Islet precursor cell (in vitro differentiated cells): ENCODE data around the gene ASIC3.

Experiments
- DNase-seq: peaks from one replicate; pipeline ENCODE4 v3.0.0-alpha.2; 2018

ASIC3 gene

DNA sequence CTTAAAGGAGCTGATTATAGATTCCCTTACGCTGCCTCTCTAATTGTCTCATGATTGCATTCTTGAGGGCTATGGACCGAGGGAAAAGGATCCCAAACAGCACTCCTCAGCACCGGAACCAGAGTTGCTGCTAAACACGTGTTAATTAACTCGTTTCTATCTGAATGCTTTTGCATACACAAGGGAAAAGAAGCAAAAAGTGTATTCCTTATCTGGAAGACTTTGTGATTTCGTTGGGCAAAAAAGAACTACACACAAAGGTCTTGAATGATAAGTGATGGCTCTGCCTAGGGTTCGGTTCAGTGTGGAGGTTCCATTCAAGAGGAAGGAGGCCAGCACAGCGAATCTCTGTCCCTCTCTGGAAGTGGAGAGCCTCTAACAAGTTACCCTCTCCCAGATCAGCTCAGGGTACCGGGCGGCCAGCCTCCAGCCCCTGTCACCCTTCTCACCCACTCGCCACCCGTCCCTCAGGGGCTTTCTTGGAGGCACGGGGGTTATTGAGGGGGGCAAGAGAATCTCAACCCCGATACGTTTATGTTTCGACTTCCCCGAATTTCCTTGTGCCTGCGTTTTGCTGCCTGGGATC lies 10.5 kb downstream of the ASIC3 start:
- DNase-seq: no peak

DNA sequence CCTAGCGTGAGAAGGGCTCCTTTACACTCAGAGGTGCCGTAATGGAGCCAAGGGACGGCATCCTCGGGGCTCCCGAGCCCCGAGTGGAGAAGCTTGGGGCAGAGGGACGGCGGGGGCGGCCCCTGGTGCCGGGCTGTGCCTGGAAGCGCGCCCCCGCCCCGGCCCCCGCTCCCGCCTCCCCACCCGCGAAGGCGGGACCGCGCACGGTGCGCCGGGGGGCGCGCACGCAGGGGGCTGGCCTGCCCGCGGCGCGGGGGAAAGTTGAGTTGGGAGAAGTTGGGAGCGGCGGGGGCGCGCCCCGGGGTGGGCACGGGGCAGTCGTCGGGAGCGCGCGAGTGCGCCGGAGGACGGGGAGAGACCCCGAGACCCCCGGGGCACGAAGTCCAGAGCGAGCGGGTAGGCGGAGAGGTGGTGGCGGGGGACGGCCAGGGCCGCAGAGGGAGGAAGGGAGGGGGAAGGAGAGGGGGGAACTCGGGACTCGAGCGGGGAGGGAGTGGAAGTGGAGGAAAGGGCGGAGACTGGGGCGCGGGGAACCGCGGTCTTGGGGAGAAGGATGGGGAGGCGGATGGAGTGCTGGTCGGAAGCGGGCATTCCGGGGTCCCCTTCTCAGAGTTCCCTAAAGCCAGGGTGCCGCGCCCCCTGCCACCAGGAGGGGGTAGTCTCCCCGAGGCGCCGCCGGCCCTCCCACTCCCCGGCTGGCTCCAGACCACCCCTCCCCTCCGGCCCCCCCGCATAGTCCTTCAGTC lies 11.2 kb downstream of the ASIC3 start, which contains the start of gene SLC4A2:
TSS of gene SLC4A2 (plus strand) at position 223 of the 746 bp plus-strand sequence. CDS start 2,399 bp downstream, outside the sequence.
- DNase-seq: peak; percentile 79

DNA sequence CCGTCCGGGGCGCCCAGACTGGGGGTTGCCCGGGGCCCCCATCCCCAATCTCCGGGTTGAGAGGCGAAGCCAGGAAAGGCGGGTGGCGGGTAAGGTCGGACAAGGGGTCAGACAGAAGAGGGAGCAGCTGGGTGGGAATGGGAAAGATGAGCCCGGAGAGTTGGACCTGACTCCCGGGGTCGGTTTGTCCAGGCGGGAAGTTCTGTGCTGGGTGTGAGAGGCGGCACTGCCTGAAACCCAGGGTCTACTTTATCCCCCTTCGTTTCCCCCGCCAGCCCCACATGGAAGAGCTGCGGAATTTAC lies 11.7 kb downstream of the ASIC3 start:
- peak; percentile 72 for DNase-seq

DNA sequence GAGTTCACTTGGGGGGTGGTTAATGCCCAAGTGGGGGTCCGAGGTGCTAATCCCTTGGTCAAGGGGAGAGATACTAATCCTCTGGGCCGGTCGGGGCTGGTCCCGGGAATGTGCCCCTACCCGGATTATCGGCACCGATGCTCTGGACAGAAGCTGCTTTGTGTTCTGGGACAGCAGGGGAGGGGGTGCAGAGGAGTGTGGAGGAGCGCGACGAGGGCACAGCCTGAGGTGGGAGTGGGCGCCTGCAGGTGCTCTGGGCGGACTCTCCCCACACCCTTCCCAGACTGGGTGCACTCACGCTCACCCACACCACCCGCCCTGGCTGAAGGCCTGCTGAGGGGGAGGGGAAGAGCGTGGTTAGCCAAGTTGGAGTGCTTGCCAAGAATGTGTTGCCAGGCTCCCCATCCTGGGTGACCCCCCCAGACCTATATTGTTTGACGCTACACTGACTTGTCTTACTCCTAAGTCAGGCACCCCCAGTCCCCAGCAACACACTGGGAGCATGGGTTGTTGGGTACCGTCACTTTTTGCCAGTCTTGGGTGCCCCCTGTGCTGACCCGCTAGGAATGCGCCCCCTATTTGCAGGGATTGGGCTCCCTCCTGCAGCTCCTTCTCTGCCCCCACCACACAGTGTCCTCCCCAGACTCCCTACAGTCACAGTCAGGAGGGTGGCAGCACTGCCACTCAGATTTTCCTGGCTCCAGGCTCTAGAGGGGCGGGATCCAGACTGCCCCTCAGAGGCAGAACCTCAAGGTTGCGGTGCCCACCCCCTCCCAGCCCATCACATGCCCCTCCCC lies 12.3 kb downstream of the ASIC3 start:
- DNase-seq: no peak

DNA sequence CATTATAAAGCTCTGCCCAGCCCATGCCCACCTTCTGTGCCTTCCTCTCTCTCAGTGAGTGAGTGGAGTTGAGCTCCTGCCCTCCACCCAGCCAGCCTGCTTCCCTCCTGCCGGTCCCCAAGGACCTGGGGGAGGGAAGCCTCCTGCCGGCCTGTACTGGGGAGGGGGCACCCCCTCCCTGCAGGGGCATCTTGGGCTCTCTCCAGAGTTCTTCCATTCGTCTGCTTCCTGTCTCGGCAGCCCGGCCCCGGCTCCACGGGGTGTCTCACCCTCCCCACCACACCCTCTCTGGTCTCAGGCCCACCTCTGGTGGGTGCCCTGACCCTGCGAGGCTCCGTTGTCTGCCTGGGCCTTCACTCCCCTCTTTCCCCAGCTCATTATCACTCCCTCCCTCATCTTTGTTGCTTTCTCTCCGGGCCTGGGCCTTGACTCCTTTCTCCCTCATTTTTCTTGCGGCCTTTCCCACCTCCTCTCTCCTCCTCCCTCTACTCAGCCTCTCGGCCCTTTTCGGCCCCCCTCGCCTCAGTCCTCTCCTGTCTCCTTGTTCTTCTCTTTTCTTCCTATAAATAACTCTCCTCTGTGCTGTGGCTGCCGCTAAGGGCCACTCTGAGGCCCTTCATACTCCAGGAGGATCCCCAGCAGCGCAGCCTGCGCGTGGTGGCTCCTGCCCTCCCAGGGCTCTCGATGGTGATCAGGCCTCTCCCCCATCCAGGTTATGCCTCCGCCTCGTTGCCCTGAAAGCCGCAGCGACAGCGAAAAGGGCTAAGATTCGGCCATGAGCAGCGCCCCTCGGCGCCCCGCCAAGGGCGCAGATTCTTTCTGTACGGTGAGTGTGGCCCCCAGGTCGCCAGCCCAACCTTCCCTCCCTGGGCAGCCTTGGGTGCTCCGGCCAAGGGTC lies 13.1 kb downstream of the ASIC3 start:
- DNase-seq: no peak

- no peak for DNase-seq
These were observed 13.7 kb downstream of the ASIC3 start for GRCh38 chr7:151062111-151062398.

- peak; percentile 94 for DNase-seq
These were observed 14.3 kb downstream of the ASIC3 start for GRCh38 chr7:151062399-151063211.

DNA sequence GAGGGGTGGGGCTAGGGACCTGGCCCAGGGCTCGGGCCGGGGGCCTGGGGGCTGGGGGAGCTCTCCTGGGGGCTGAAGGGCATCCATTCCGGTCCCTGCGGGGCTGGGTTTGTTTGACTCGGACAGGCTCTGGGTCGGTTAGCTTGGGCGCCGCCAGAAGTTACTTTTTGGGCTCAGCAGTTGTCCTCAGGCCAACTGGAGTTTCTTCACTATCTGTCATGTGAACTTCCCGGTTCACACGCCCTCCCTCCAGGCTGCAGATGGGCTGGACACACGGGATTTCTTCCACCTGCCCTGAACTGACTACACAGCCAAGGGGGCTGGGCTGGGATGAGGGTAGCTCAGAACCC lies 14.9 kb downstream of the ASIC3 start:
- DNase-seq: no peak

DNA sequence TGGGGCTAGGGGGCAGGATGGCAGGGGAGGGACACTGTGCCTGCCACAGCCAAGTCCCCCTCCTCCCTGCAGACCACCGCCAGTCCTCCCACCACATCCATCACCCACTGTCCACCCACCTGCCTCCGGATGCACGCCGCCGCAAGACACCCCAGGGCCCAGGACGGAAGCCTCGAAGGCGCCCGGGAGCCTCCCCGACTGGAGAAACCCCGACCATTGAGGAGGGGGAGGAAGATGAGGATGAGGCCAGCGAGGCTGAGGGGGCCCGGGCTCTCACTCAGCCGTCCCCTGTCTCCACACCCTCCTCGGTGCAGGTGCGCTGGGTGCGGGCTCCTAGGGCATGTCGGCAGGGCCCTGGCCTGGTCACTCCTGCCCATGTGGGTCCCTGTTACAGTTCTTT lies 16.1 kb downstream of the ASIC3 start:
- no peak for DNase-seq

GRCh38 chr7:151064993-151065392 lies 16.7 kb downstream of the ASIC3 start:
- DNase-seq: no peak

DNA sequence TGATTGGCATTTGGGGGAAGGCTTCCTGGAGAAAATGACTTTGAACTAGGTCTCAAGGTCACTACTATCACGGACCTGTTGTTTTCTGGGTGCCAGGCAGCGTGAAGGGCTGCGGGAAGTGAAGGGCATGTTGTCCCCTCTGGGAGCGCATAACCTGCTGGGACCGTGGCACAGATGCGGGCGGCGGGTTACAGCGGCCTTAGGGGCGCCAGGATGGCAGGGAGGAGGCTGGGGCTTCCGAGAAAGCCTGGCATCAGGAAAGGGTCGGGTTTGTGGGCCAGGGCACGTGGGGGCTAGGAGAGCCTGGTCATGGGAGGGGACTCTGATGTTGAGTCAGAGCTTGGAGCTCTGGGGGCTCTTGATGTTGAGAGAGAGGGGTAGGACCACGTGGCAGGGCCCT lies 17.2 kb downstream of the ASIC3 start:
- no peak for DNase-seq

GRCh38 chr7:151066273-151066974 lies 18.1 kb downstream of the ASIC3 start:
- DNase-seq: no peak

- peak; percentile 74 for DNase-seq
These were observed 19.9 kb downstream of the ASIC3 start for GRCh38 chr7:151068069-151068773.

- no peak for DNase-seq
These were observed 21.7 kb downstream of the ASIC3 start for GRCh38 chr7:151069841-151070573.

DNA sequence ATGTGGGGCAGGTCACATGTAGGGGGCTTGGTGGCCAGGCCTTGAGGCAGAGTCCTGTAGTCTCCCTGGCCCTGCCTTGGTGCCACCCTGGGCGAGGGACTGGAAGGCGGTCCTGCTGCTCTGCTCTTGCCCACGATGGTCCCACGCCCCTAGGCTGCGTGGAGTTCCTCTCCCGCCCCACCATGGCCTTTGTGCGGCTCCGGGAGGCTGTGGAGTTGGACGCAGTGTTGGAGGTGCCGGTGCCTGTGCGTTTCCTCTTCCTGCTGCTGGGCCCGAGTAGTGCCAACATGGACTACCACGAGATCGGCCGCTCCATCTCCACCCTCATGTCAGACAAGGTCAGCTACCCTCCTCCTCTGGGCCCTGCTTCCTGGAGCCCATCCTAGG lies 22.2 kb downstream of the ASIC3 start:
- no peak for DNase-seq

GRCh38 chr7:151071032-151071866 lies 22.9 kb downstream of the ASIC3 start:
- no peak for DNase-seq

- DNase-seq: no peak
These were observed 25.7 kb downstream of the ASIC3 start for GRCh38 chr7:151073990-151074389.

- DNase-seq: no peak
These were observed 26.7 kb downstream of the ASIC3 start for GRCh38 chr7:151074817-151075661.

DNA sequence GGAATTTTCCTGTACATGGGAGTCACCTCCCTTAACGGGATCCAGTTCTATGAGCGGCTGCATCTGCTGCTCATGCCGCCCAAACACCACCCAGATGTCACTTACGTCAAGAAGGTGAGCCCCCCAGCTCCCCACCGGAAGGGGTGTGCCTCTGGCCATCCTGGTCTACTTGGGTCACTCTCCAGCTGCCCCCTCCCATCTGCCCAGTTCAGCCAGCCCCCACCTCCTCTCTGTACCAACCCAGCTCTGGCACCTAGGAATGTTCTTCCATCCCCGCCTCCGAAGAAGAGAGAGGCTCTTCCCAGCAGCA lies 27.3 kb downstream of the ASIC3 start:
- DNase-seq: no peak
